A172 (cell line): ENCODE measurements around the gene NEURL1. TPM values are rescaled to one million over a fixed set of nuclear protein-coding genes. Genes with fewer than 3 reads are reported as not detected.

Experiments used
- DNase-seq: peaks from one replicate; pipeline ENCODE4 v3.0.0-alpha.2; 2015; ENCODE audit warnings: low spot score
- total RNA-seq: library from RNA; depleted of rRNA; stranded (reverse); fragments of >200 nt; shearing (Covaris generic); gene quantifications from 2 replicates; pipeline ENCODE4 v1.2.3, GENCODE V29; 2014

The NEURL1 gene
- total RNA-seq, 1 experiment from 2014 or later: not detected

DNA sequence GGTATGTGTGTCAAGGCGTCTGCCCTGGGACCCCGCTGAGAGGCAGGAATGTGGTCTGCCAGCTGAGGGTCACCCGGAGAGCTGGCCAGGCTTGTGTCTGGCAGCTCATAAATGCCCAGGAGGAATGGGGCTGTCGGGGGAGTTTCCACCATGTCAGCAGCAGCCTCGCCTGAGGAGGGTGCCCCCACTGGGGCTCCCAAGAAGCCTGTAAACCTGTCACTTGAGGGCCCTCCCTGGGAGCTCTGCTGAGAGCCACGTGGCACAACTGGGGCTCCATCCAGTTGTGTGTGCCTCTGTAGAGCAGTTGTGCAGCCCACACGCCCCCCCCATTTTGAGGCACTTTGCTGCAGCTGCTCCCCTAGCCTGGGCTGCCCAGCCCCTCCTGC is 70.6 kb downstream of the NEURL1 start:
- peak; percentile 46 for DNase-seq

GRCh38 chr10:103564776-103565520 is 71.4 kb downstream of the NEURL1 start:
- no peak for DNase-seq

DNA sequence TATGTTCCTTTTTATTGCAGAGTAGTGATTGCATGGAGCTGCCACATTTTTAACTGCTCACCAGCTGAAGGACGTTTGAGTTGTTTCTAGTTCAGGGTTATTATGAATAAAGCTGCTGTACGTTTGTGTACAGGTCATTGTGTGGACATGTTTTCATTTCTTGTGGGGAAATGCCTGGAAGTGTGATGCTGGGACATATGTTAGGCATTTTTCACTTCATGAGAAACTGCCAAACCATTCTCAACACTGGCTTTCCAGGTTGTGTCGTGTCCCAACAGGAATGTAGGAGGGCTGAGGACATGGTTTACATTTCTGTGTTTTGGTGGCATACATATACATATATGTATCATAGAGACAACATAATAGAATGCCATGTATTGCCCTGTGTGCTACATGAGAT is 73.0 kb downstream of the NEURL1 start:
- DNase-seq: no peak

DNA sequence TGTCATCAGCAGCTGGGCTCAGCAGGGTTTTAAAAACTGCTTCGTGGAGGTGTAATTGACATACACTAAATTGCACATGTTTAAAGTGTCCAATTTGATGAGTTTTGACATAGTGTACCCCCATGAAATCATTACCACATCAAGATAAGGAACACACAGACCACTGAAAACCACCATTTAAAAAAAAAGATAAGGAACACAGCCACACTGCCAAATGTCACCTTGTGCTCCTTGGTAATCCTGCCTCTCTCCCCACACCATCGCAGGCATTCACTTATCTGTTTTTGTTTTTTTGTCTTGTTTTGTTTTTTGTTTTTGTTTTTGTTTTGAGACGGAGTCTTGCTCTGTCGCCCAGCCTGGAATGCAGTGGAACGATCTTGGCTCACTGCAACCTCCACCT is 75.0 kb downstream of the NEURL1 start:
- no peak for DNase-seq

- no peak for DNase-seq
Measured at GRCh38 chr10:103569896-103570295, 76.4 kb downstream of the NEURL1 start.

DNA sequence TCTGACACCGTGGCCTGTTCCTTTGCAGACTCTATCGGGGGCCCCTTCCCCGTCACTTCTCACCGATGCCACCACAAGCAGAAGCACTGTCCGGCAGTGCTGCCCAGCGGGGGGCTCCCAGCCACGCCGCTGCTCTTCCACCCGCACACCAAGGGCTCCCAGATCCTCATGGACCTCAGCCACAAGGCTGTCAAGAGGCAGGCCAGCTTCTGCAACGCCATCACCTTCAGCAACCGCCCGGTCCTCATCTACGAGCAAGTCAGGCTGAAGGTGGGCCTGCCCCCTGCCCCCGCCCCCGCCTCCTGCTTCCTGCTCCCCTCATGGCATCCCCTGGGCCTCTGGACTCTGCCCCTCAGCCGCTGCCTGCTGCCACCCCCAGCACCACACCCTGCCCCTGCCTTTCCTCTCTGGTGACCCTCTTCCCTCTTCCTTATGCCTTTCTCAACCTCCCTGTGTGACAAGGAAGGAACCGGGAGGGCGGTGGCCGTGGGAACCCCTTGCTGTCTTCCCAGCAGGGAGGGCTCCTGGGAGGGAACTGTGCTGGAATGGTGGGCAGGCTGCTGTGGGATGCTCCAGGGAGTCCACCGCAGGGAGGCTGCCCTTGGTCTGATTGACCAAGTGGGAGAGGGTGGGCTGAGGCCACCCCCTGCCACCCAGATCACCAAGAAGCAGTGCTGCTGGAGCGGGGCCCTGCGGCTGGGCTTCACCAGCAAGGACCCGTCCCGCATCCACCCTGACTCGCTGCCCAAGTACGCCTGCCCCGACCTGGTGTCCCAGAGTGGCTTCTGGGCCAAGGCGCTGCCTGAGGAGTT is 77.5 kb downstream of the NEURL1 start:
- no peak for DNase-seq

GRCh38 chr10:103571656-103571975 is 78.1 kb downstream of the NEURL1 start:
- DNase-seq: no peak

- DNase-seq: no peak
Measured at GRCh38 chr10:103572347-103573204, 79.1 kb downstream of the NEURL1 start.

- no peak for DNase-seq
Measured at GRCh38 chr10:103573205-103573487, 79.6 kb downstream of the NEURL1 start.

DNA sequence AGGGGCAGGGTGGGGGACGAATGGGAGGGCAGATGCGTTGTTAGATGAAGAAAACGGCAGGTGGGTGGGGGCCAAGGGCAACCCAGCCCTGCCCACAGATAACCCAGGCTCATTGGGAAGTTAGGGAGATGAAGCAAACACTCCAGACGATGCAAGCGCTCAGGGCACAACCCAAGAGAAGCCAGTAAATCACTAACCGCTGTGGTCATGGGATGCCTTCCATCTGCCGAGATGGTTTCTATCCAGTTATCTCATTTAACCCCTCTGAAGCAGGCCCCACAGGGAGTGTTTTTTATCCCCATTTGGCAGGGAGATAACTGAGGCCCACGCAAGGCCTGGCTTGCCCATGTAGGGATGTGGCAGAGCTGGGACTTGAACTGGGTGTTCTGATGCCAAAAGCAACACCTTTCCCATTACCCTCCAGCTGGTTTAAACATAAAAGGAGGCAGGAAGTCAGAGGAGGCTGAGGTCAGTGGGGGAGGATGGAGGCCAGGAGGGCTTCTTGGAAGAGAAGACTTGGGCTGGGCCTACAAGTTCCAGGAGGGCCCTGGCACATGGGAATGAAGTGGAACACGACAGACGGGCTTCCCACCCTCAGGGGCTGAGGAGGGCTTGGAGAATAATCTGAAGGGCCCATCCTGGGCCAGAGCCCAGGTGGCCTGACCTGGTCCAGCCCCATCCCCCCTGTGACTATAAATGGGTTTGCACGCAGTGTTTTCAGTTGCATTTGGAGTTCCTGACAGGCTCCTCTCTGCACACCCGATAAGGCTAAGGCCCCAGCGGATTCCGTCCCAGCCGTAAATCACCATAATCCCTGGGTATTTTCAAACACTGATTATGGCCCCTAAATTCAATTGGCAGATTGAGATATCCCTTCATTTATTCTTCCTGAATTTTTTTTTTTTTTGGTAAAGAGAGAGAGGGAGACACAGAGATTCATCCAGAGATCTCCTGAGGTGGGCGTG is 80.9 kb downstream of the NEURL1 start:
- DNase-seq: no peak

DNA sequence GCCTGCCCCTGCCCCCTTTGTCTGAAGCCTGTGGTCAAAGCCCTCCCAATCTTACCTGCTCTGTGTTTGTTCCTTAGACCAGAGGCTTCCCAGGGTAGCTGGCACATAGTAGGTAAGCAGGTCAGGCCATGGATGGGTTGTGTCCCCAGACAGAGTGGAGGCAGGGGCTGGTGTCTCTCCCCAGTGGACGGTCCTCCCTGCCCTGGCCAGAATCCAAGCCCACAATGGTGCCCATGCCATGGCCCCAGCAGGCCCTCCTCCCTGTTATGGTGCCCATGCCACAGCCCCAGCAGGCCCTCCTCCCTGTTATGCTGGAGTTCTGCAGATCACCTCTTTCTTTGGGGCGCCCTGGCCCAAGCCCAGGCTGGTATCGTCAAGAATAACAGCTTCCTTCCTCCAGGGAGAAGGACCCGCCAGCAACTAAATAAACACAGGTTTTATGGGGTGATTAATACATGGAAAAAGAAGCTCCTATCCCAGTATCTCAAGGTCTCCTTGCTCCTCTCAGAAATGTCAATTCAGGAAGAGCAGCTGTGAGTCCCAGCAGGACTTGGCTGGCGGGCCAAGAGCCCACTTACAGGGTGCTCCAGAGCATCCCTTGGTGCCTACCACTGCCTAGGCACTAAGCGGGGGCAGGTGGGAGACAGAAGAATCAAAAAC is 82.0 kb downstream of the NEURL1 start:
- DNase-seq: no peak

DNA sequence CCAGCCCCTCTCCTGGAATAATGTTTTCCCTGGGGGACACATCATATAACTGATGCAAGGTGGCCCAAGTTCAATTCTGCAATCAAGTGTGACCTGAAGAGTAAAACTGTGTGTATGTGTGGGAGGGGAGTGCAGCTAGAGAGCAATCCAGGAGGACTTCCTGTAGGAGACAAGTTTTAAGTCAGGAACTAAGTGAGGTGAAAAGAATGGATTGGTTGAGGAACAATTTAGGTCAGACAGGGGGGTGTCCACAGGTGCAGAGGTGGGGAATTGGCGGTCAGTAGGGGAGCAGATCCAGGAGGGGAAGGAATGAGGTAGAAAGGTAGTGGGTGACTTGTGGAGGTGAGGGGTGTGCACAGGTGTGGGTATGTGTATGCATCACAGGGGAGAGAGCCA is 82.6 kb downstream of the NEURL1 start:
- DNase-seq: no peak

DNA sequence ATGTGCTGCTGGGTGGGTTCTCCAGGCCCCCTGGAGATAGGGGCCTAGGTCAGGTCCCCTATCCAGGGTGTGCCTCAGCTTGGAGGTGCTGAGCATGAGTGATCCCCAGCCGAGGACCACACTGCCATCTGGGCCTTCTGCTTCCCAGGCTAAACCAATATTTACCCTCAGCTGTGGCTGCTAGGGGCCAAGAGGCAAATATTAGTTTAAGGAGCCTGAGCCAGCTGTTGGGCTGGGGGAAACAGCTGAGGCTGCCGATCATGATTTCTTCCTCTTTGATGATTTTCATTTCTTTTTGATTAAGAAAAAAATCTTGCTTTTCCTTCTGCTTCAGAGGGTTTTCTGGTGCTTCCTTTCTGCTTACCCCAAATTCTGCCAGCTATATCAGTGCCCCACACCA is 83.4 kb downstream of the NEURL1 start:
- DNase-seq: no peak

- DNase-seq: no peak
Measured at GRCh38 chr10:103578782-103579382, 85.4 kb downstream of the NEURL1 start.

DNA sequence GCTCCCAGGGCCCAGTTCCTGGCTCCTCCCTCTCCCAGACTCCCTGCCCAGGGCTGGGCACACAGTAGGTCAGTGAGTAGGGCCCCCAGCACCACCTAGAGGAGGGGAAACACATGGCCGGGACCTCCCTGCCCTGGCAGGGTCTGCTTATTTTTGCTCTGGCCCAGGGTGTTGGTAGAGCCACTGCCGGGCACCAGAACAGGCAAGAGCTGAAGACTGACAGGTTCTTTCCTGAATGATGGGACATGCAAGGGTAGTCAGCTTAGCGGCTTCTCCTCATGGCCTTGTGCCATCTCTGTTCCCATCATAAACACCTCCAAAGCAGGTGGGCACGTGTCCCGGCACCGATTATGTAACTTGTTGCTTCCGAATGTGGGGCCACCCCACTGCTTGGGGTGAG is 86.5 kb downstream of the NEURL1 start:
- no peak for DNase-seq

DNA sequence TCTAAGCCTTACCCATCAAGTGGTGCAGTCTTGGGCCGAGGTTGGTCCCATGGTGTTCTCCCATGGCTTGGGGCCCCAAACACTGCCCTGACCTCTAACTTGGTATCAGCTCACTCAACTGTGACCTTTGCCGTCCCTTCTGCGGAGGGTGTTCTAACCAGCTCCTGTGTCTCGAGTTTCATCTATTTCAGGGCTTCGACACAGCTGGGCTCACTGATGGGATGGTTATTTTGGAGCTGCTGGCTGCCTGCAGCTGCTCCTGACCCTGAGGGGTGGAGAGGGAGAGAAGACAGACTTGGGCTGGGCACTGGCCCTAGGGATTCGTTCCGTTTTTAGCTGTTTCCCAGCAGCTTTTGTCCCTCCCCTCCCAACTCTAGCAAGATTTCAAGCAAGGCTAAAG is 86.9 kb downstream of the NEURL1 start:
- no peak for DNase-seq

DNA sequence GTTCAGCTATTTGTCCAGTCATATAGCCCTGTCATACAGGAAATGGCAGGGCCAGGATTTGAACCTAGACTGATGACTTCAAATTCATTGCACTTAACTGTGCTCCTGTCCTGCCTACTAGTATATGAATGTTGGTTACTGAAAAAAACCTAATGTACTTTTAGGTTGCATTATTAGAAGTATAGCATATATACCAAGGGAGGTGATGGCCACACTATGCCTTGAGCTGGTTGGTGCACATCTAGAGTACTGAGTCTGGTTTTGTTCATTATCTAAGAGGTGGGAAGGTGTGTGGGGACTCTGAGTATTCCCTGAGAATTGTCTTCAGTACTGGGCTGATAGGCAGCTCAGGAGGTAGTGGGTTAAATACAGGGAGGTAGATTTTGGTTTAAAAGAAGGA is 88.0 kb downstream of the NEURL1 start:
- DNase-seq: no peak

GRCh38 chr10:103582331-103583123 is 89.0 kb downstream of the NEURL1 start:
- no peak for DNase-seq

DNA sequence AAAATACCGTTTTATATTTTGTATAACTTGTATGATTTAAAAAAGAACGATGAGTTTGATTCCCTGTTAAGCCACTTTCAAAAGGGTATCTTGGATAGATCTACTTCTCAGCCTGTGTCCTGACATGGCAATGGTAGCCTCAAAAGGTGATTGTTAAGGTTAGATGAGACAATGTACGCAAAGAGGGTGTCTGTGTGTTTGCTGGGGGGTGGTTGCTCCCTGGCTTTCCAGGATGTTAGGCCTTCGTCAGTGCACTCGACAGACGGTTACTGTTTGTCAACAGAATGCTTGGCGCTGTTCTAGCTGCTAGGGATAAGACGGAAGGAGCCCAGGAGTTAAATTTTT is 90.3 kb downstream of the NEURL1 start:
- no peak for DNase-seq
